Astrocyte of the cerebellum (primary cell): ENCODE measurements around the gene C9orf43.
"Not testable (repeated sequence)": the region's sequence is repeated elsewhere in the genome, so short reads cannot be mapped to it uniquely, and the experiment has no call there.

Experiments used
- DNase-seq: peaks from one replicate; pipeline ENCODE4 v3.0.0-alpha.2; 2011; ENCODE audit warnings: low read depth
- H3K4me3 ChIP-seq: 2 replicates; pipeline ENCODE4 v1.5.1; 2011; ENCODE audit warnings: mild to moderate bottlenecking, low read depth, low read length, moderate library complexity
- in situ Hi-C: cut with HindIII; loops from 2 replicates; pipeline ENCODE4 v1.10.0; 2017; ENCODE audit warnings: low sequenced_read_pairs
- TF ChIP-seq, protein P1 (sequence below): IDR thresholded peaks from 2 replicates; pipeline ENCODE4 v1.5.1; 2012; ENCODE audit warnings: low read length, low read depth, moderate library complexity, mild to moderate bottlenecking; ENCODE audit errors: missing control alignments

Gene C9orf43

DNA sequence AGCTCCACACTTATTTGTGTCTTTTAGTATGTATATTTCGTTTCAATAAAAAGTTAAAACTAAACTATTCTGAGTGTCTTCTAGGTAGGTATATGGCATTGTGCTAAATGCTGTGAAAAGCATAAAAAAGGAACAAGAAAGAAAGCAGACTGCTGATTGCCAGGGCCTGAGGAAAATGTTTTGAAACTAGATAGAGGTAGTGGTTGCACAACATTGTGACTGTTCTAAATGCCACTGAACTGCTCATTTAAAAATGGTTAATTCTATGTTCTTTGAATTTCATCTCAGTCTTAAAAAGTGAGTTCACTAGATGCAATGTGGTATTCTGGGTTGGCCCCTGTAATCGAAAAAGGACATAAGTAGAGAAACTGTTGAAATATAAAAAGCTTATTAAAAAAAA lies 6.9 kb upstream of the C9orf43 start:
- TF ChIP-seq, protein P1, sequence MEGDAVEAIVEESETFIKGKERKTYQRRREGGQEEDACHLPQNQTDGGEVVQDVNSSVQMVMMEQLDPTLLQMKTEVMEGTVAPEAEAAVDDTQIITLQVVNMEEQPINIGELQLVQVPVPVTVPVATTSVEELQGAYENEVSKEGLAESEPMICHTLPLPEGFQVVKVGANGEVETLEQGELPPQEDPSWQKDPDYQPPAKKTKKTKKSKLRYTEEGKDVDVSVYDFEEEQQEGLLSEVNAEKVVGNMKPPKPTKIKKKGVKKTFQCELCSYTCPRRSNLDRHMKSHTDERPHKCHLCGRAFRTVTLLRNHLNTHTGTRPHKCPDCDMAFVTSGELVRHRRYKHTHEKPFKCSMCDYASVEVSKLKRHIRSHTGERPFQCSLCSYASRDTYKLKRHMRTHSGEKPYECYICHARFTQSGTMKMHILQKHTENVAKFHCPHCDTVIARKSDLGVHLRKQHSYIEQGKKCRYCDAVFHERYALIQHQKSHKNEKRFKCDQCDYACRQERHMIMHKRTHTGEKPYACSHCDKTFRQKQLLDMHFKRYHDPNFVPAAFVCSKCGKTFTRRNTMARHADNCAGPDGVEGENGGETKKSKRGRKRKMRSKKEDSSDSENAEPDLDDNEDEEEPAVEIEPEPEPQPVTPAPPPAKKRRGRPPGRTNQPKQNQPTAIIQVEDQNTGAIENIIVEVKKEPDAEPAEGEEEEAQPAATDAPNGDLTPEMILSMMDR = no peak
- in situ Hi-C loops = no loop called here
- DNase-seq = no peak
- H3K4me3 ChIP-seq = no peak overlapping the region

DNA sequence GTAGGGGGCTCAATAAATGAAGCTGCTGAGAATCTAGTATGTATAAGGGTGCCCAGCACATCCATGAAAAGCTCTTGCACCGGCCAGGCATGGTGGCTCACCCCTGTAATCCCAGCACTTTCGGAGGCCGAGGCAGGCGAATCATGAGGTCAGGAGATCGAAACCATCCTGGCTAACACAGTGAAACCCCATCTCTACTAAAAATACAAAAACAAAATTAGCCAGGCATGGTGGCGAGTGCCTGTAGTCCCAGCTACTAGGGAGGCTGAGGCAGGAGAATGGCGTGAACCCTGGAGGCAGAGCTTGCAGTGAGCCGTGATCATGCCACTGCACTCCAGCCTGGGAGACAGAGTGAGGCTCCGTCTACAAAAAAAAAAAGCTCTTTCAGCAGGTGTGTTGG lies 4.2 kb upstream of the C9orf43 start:
- DNase-seq, H3K4me3 ChIP-seq, in situ Hi-C loops: not testable (repeated sequence)

DNA sequence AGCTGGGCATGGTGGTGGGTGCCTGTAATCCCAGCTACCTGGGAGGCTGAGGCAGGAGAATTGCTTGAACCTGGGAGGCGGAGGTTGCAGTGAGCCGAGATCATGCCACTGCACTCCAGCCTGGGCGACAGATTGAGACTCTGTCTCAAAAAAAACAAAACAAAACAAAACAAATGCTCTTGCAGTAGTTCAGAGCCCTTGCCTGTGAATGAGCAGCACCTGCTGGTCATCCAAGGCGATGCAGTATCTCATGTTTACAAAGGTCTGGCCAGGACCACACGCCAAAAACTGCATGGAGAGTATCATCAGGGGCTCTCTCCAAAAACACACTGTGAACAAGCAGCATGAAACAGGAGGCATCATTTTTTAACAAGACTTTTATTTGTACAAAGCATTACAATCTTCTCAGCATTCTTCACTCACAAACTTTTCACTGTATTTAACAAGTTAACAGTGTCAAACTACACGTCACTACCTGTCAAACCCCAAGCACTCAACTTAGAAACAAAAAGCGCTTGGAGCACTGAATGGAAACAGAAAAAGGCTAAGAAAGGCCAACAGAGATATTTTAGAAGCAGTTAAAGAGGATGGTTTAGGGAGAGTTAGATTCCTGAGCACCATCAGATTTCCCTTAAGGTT lies 3.6 kb upstream of the C9orf43 start:
- in situ Hi-C loops, H3K4me3 ChIP-seq: not testable (repeated sequence)
- TF ChIP-seq, protein P1 = peak; percentile 87
- DNase-seq = peak; percentile 62

DNA sequence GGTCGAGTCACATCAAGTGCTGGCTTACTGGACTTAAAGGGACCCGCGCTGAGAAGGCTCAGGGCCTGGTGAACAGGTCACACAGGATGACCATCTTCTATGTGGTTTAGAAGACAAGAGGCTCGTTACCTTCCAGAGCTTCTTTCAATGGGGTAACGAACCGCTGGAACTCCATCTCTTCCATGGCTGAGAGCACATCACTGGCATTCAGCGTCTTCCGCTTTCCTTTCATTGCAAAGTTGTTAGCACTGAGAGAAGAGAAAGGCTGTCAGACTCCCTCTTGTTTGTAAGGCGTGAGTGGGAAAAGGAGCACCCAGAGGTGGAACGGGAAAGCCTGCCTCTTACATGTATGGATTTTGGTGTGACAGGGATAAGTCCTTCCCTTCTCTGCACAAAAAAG lies 1.1 kb upstream of the C9orf43 start:
- in situ Hi-C loops = no loop called here
- TF ChIP-seq, protein P1 = no peak
- peak overlapping the region; percentile 94 for H3K4me3 ChIP-seq
- no peak for DNase-seq

DNA sequence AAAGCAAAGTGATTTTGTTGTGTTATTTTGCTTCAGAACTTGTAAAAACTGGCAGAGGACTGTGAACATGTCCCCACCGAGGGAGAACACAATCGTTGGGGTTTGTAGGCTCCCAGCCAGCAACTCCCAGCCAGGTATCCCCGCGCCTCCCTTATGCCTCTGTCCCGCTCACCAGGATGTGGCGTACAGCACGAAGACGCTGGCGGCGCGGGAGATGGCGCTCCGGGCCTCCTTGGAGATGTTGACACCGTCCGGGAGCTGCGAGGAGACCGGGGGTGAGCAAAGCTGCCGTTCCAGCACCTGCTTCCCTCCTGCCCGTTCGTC lies 702 bp upstream of the C9orf43 start:
- in situ Hi-C loops = no loop called here
- TF ChIP-seq, protein P1 = no peak
- peak overlapping the region; percentile 94 for H3K4me3 ChIP-seq
- no peak for DNase-seq

DNA sequence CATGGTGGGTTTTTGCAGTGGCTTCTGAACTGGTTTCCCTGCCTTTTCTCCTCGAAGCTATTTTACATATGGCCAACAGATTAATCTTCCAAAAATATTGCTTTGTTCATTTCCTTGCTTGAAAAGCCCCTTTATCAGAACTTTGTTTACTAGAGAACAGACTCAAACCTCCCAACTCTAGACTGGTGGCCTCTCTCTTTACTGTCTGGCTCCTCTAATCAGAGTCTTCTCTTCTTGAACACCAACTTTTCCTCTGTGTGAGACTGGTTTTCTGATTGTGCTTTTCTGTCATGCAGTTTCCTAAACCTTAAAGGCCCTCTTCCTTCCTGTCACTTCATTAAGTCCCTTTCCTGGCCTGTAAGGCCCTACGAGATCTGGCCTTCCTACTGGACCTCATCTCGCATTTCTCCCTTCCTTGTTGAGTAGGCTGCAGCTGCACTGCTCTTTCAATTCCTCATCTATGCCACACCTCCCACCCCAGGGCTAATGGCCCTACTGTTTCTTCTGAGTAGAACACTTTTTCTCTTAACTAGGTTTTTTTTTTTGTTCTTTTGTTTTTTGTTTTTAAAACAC lies 5.7 kb downstream of the C9orf43 start:
- TF ChIP-seq, protein P1 = no peak
- in situ Hi-C loops = no loop called here
- H3K4me3 ChIP-seq = no peak overlapping the region
- no peak for DNase-seq

DNA sequence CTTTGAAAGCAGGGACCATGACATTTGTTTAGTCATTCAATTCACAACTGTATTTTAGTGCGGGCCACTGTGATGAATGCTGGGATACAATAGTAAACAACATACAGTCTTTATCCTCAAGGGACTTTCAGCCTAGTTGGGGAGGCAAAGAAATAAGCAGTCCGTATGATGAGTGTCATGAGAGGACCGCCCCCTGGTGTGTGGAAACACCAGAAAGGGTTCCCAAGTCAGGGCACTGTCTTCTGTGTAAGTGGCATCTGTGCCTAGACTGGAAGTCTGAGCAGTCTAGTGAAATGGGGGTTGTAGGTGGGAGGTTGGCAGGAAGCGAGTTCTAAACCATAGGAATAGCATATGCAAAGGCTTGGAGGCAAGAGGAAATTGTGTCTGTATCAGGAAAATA lies 6.8 kb downstream of the C9orf43 start:
- no peak overlapping the region for H3K4me3 ChIP-seq
- TF ChIP-seq, protein P1 = no peak
- DNase-seq = no peak
- in situ Hi-C loops = no loop called here
